Endothelial cell of umbilical vein (primary cell): Measurements from ENCODE around the gene ADGRB2. TPM values are rescaled to one million over a fixed set of nuclear protein-coding genes. Genes with fewer than 3 reads are reported as not detected.
A peak's percentile ranks its signal among the peaks of the same experiment; 100 is the strongest.

Experiments used
- BruUV-seq: library from RNA; stranded (reverse); fragments of 400-500 nt; replicated peaks from 2 replicates; lab custom pipeline; 2021; lab: Mats Ljungman, UMichigan
- CTCF ChIA-PET: fragments of 300-600, 350-600 bp; sonication (Branson Sonifier 250); formaldehyde crosslinking; loops from one replicate; lab custom pipeline; 2021; ENCODE audit warnings: antibody characterized with exemption, inconsistent platforms; lab: Charles Lee
- POLR2A ChIA-PET: fragments of 300-600, 350-600 bp; sonication (Branson Sonifier 250); formaldehyde crosslinking; loops from one replicate; lab custom pipeline; 2021; ENCODE audit warnings: antibody characterized with exemption, inconsistent platforms; lab: Charles Lee
- DNase-seq: peaks from one replicate; pipeline ENCODE4 v3.0.0-alpha.2; 2011; ENCODE audit warnings: low read depth, low spot score
- FAIRE-seq: peaks from 2 replicates; lab custom pipeline; 2011; peaks lifted over from hg19 to GRCh38; lab: Jason Lieb, UNC
- H2AFZ ChIP-seq: 2 replicates; pipeline ENCODE4 v1.6.0; 2012; ENCODE audit warnings: low read depth, low read length, control low read depth, inconsistent platforms
- H3K27ac ChIP-seq: 2 replicates; pipeline ENCODE4 v1.5.1; 2011; ENCODE audit warnings: low read depth, mild to moderate bottlenecking, control low read depth, low read length, moderate library complexity; ENCODE audit not compliant: insufficient read depth
- H3K27me3 ChIP-seq, 2 experiments: 2 replicates each; pipeline versions ENCODE4 v1.6.0 to v1.6.1; 2011; ENCODE audit warnings: low read length in 2 of 2, mixed read lengths in 1 of 2; ENCODE audit not compliant: control insufficient read depth in 2 of 2, insufficient read depth in 2 of 2
- H3K36me3 ChIP-seq, 2 experiments: 2 replicates in 1 of 2; 3 replicates in 1 of 2; pipeline ENCODE4 v1.5.1; 2011; ENCODE audit warnings: low read length in 2 of 2, mild to moderate bottlenecking in 1 of 2, moderate library complexity in 1 of 2; ENCODE audit not compliant: control insufficient read depth in 2 of 2, insufficient read depth in 2 of 2; ENCODE audit errors: extremely low read depth in 1 of 2
- H3K4me1 ChIP-seq: 3 replicates; pipeline ENCODE4 v1.5.1; 2011; ENCODE audit warnings: mild to moderate bottlenecking, low read length; ENCODE audit not compliant: control insufficient read depth, insufficient read depth; ENCODE audit errors: extremely low read depth
- H3K4me2 ChIP-seq: 2 replicates; pipeline ENCODE4 v1.6.1; 2011; ENCODE audit warnings: low read length, control low read depth, mixed read lengths; ENCODE audit not compliant: insufficient read depth
- H3K4me3 ChIP-seq, 3 experiments: fragments of 200-600 bp in 1 of 3; sonication (generic), shearing (Covaris generic) in 1 of 3; replicated peaks in 1 of 3; 2 replicates each; pipeline ENCODE4 v1.5.1; 2011 to 2016; ENCODE audit warnings: control low read depth in 3 of 3, low read length in 3 of 3, mild to moderate bottlenecking in 2 of 3, inconsistent platforms in 1 of 3, low read depth in 1 of 3, moderate library complexity in 1 of 3; ENCODE audit not compliant: insufficient read depth in 1 of 3
- H3K79me2 ChIP-seq: 2 replicates; pipeline ENCODE4 v1.6.0; 2012; ENCODE audit warnings: low read length, inconsistent platforms; ENCODE audit not compliant: control insufficient read depth, insufficient read depth
- H3K9ac ChIP-seq: replicated peaks from 2 replicates; pipeline ENCODE3; 2011; ENCODE audit warnings: low read length, control low read depth; ENCODE audit not compliant: insufficient read depth; ENCODE audit errors: extremely low read depth
- H3K9me1 ChIP-seq: replicated peaks from 3 replicates; pipeline ENCODE4 v1.6.0; 2011; ENCODE audit warnings: mild to moderate bottlenecking, low read length; ENCODE audit not compliant: control insufficient read depth, insufficient read depth; ENCODE audit errors: extremely low read depth
- H3K9me3 ChIP-seq: replicated peaks from 2 replicates; pipeline ENCODE4 v1.5.1; 2012; ENCODE audit warnings: low read length, inconsistent platforms; ENCODE audit not compliant: control insufficient read depth, insufficient read depth
- H4K20me1 ChIP-seq: replicated peaks from 2 replicates; pipeline ENCODE3; 2011; ENCODE audit warnings: mild to moderate bottlenecking, low read length; ENCODE audit not compliant: control insufficient read depth, insufficient read depth; ENCODE audit errors: extremely low read depth
- EZH2 ChIP-seq: IDR thresholded peaks from 2 replicates; pipeline ENCODE4 v1.6.1; 2012; ENCODE audit warnings: borderline replicate concordance, low read depth, mild to moderate bottlenecking, moderate library complexity, low read length, inconsistent platforms; ENCODE audit not compliant: severe bottlenecking
- FOS ChIP-seq: IDR thresholded peaks from 2 replicates; pipeline ENCODE4 v1.6.1; 2011; ENCODE audit warnings: mild to moderate bottlenecking, low read length, moderate library complexity, borderline replicate concordance; ENCODE audit not compliant: insufficient read depth
- GATA2 ChIP-seq: IDR thresholded peaks from 2 replicates; pipeline ENCODE4 v1.7.0; 2011; ENCODE audit warnings: low read depth, mild to moderate bottlenecking, moderate library complexity, mixed read lengths, low read length; ENCODE audit not compliant: insufficient read length, insufficient read depth
- JUN ChIP-seq: IDR thresholded peaks from 2 replicates; pipeline ENCODE4 v1.6.1; 2011; ENCODE audit warnings: borderline replicate concordance, low read depth; ENCODE audit not compliant: insufficient read length, insufficient read depth
- MYC ChIP-seq: IDR thresholded peaks from one replicate; pipeline ENCODE4 v1.6.1; 2011; ENCODE audit warnings: mild to moderate bottlenecking, low read depth, low read length
- POLR2A ChIP-seq: IDR thresholded peaks from 2 replicates; pipeline ENCODE4 v1.6.1; 2012; ENCODE audit warnings: low read depth, mild to moderate bottlenecking, control low read depth, low read length
- POLR2AphosphoS5 ChIP-seq: IDR thresholded peaks from 2 replicates; pipeline ENCODE4 v1.6.1; 2012; ENCODE audit warnings: low read depth, mild to moderate bottlenecking, control low read depth, low read length, moderate library complexity; ENCODE audit not compliant: insufficient read depth
- dilution Hi-C: fragments of 300-500 bp; cut with MboI; formaldehyde crosslinking; loops from one replicate; pipeline ENCODE4 v1.15.0; 2019; ENCODE audit warnings: low sequenced_read_pairs; ENCODE audit not compliant: extremely low pct_ligation_motif_present
- intact Hi-C: fragments of 100-400 bp; cut with micrococcal nuclease; formaldehyde crosslinking; loops from one replicate; pipeline ENCODE4 v1.10.0; 2022
- polyA plus RNA-seq, 4 experiments: library from polyadenylated mRNA; depleted of rRNA in 3 of 4; stranded (reverse) in 3 of 4; unstranded in 1 of 4; fragments of >200 nt; gene quantifications; 2 replicates each; pipeline versions ENCODE4 v1.2.1 to v1.2.3, GENCODE V29; 2011 to 2012; ENCODE audit warnings: missing spikeins in 1 of 4
- total RNA-seq: library from RNA; stranded (reverse); gene quantifications from 2 replicates; pipeline ENCODE4 v1.2.3, GENCODE V29; 2021
- TF ChIP-seq, protein P1 (sequence below): IDR thresholded peaks from 2 replicates; pipeline ENCODE4 v1.6.1; 2011; ENCODE audit not compliant: insufficient read depth, insufficient read length
- TF ChIP-seq, protein P2 (sequence below), 2 donors: IDR thresholded peaks; 1 replicate in 1 of 2; 2 replicates in 1 of 2; pipeline ENCODE4 v1.5.1; 2011; ENCODE audit warnings: low read length in 2 of 2, mild to moderate bottlenecking in 2 of 2, moderate library complexity in 2 of 2, control low read depth in 1 of 2, inconsistent platforms in 1 of 2, low read depth in 1 of 2; ENCODE audit not compliant: insufficient read depth in 1 of 2; ENCODE audit errors: extremely low read depth in 1 of 2

Gene ADGRB2
- total and polyA plus RNA-seq, 2 donors (not counting 3 experiments of a cell fraction or from before 2014, with no cell fraction given): 1.3 to 1.5 TPM

DNA sequence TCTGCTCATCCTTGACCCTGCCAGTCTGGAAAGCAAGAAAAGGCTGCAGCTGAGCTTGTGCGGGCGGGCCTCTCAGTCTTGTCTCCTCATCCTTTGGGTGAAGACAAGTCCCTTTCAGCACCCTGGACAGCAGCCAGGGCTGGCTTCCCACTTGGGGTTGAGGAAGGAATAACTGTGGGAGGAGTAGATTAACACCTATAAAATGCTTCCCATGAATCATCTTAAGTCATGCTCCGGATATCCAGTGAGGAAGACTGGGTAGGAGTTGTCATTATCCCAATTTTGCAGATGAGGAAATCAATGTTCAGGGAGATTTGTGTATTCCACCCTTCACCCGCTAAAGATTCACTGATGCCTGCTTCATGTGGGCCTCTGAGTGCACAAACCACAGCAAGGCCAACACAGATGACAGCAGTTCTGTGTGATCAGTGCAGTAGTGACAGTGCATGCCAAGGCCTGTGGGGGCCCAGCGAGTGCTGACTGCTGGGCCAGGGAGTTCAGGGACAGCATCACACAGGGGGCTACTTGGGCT, 40.2 kb downstream of the ADGRB2 start:
- no peaks in the 10 kb centered on the region for H3K9me1 ChIP-seq
- intact Hi-C loops: loop anchor here (2.0 kb wide), 1 partner anchor 21 kb away; no protein-coding TSS in a partner anchor
- no peak overlapping the region for H3K4me3 ChIP-seq
- BruUV-seq: no TSS peak
- H3K9me3 ChIP-seq: no peaks in the 10 kb centered on the region
- no peaks in the 10 kb centered on the region for H3K4me1 ChIP-seq
- POLR2A ChIA-PET: no interaction called here
- no peak overlapping the region for H2AFZ ChIP-seq
- dilution Hi-C loops: no loop called here
- H4K20me1 ChIP-seq: no peaks in the 10 kb centered on the region
- H3K4me2 ChIP-seq: no peak overlapping the region
- H3K27me3 ChIP-seq: peaks cover 0 to 4% of the 10 kb centered on the region in 2 experiments
- no peak overlapping the region for H3K27ac ChIP-seq
- no peak for TF ChIP-seq FOS
- TF ChIP-seq, protein P1, sequence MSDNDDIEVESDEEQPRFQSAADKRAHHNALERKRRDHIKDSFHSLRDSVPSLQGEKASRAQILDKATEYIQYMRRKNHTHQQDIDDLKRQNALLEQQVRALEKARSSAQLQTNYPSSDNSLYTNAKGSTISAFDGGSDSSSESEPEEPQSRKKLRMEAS: no peak
- no peak for TF ChIP-seq JUN
- no peak for TF ChIP-seq POLR2A
- no peak for TF ChIP-seq MYC
- TF ChIP-seq EZH2: no peak
- TF ChIP-seq GATA2: no peak
- TF ChIP-seq, protein P2, sequence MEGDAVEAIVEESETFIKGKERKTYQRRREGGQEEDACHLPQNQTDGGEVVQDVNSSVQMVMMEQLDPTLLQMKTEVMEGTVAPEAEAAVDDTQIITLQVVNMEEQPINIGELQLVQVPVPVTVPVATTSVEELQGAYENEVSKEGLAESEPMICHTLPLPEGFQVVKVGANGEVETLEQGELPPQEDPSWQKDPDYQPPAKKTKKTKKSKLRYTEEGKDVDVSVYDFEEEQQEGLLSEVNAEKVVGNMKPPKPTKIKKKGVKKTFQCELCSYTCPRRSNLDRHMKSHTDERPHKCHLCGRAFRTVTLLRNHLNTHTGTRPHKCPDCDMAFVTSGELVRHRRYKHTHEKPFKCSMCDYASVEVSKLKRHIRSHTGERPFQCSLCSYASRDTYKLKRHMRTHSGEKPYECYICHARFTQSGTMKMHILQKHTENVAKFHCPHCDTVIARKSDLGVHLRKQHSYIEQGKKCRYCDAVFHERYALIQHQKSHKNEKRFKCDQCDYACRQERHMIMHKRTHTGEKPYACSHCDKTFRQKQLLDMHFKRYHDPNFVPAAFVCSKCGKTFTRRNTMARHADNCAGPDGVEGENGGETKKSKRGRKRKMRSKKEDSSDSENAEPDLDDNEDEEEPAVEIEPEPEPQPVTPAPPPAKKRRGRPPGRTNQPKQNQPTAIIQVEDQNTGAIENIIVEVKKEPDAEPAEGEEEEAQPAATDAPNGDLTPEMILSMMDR (IDR thresholded peaks at IDR 0.05; ENCODE audit: extremely low read depth in 1 of 2, insufficient read depth in 1 of 2, low read depth in 1 of 2, low read length in 2 of 2): no peak
- TF ChIP-seq POLR2AphosphoS5: no peak
- CTCF ChIA-PET: interaction anchor here (3.1 kb wide), 1 partner anchor 8 kb away, joined by 19 read pairs; no protein-coding TSS in a partner anchor
- no peaks in the 10 kb centered on the region for H3K36me3 ChIP-seq
- FAIRE-seq: peak; percentile 28
- peak; percentile 62 for DNase-seq
- no peaks in the 10 kb centered on the region for H3K79me2 ChIP-seq
- H3K9ac ChIP-seq: no peak overlapping the region
